Measurements from ENCODE around the gene RNF169.

DNA sequence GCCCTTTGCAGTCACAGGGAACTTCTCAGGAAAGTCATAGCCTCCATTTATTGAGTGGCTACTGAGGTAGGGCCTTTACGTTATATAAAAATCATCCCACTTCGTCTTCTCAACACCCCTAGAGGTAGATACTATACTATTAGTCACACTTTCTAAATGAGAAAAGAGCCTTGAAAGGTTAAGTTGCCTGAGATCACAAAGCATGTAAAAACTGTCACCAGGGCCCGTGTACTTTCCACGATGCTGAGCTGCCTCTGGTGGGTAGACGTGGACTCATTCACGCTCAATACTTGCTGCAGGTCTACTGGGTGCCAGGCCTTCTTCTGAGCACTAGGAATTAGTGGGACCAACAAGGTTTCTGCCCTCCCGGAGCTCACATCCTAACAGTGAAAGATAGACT, 33.7 kb upstream of the RNF169 start:
- TF ChIP-seq, protein P1, sequence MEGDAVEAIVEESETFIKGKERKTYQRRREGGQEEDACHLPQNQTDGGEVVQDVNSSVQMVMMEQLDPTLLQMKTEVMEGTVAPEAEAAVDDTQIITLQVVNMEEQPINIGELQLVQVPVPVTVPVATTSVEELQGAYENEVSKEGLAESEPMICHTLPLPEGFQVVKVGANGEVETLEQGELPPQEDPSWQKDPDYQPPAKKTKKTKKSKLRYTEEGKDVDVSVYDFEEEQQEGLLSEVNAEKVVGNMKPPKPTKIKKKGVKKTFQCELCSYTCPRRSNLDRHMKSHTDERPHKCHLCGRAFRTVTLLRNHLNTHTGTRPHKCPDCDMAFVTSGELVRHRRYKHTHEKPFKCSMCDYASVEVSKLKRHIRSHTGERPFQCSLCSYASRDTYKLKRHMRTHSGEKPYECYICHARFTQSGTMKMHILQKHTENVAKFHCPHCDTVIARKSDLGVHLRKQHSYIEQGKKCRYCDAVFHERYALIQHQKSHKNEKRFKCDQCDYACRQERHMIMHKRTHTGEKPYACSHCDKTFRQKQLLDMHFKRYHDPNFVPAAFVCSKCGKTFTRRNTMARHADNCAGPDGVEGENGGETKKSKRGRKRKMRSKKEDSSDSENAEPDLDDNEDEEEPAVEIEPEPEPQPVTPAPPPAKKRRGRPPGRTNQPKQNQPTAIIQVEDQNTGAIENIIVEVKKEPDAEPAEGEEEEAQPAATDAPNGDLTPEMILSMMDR (IDR thresholded peaks at IDR 0.05): no peak
- no peak for TF ChIP-seq POLR2A (IDR thresholded peaks at IDR 0.05)
